Measurements from ENCODE around the gene APOA1. TPM values are rescaled to one million over a fixed set of nuclear protein-coding genes. Genes with fewer than 3 reads are reported as not detected.

APOA1 gene
- total RNA-seq, 4 donors from 2014 or later = 0.50 to 1.4 TPM; not detected in 2

- WGBS = 100% methylated on average over 4 of the region's 4 CpGs
- no peaks in the 10 kb centered on the region for H3K27me3 ChIP-seq
- DNase-seq (ENCODE audit: extremely low spot score) = no peak
- H3K27ac ChIP-seq (replicated peaks in 1 of 4) = no peak overlapping the region
- intact Hi-C loops (cut with DNase I) = no loop called here
- H3K4me1 ChIP-seq = peaks cover 7 to 14% (median 10%) of the 10 kb centered on the region in 4 donors
- no peak overlapping the region for H3K4me3 ChIP-seq
- H3K36me3 ChIP-seq = peaks cover 58 to 88% (median 63%) of the 10 kb centered on the region in 4 donors
- no peak for TF ChIP-seq POLR2AphosphoS5 (IDR thresholded peaks at IDR 0.05)
- no peak for TF ChIP-seq CTCF (IDR thresholded peaks at IDR 0.05)
- TF ChIP-seq POLR2A (IDR thresholded peaks at IDR 0.05; ENCODE audit: low read depth) = no peak
- no peak for TF ChIP-seq EP300 (IDR thresholded peaks at IDR 0.05)
- no peaks in the 10 kb centered on the region for H3K9me3 ChIP-seq
Observed at GRCh38 chr11:116847612-116848011, 10.2 kb upstream of the APOA1 start.

GRCh38 chr11:116844722-116845121 is 7.3 kb upstream of the APOA1 start:
- intact Hi-C loops (cut with DNase I) = no loop called here
- no peak for DNase-seq (ENCODE audit: extremely low spot score)
- Histone ChIP-seq H3K4me1 (peaks cover 0 to 13% (median 0%) of the 10 kb centered on the region in 4 donors), H3K27ac (replicated peaks in 1 of 4) (no peak overlapping the region), H3K9me3 (no peaks in the 10 kb centered on the region), H3K36me3 (peaks cover 58 to 68% (median 61%) of the 10 kb centered on the region in 4 donors), H3K27me3 (no peaks in the 10 kb centered on the region), H3K4me3 (no peak overlapping the region)
- TF ChIP-seq EP300 (IDR thresholded peaks at IDR 0.05) = no peak
- no peak for TF ChIP-seq POLR2A (IDR thresholded peaks at IDR 0.05; ENCODE audit: low read depth)
- TF ChIP-seq POLR2AphosphoS5 (IDR thresholded peaks at IDR 0.05) = no peak
- TF ChIP-seq CTCF (IDR thresholded peaks at IDR 0.05) = no peak
- 87% methylated on average over 4 of the region's 4 CpGs for WGBS

- intact Hi-C loops (cut with DNase I) = no loop called here
- H3K36me3 ChIP-seq = peaks cover 51 to 58% (median 54%) of the 10 kb centered on the region in 4 donors
- H3K4me3 ChIP-seq = no peak overlapping the region
Observed at GRCh38 chr11:116843661-116844060, 6.2 kb upstream of the APOA1 start.

GRCh38 chr11:116842909-116843308 is 5.5 kb upstream of the APOA1 start:
- 73% methylated on average over 4 of the region's 4 CpGs for WGBS
- H3K4me3 ChIP-seq = no peak overlapping the region
- no peaks in the 10 kb centered on the region for H3K27me3 ChIP-seq
- no peaks in the 10 kb centered on the region for H3K9me3 ChIP-seq
- no peak for DNase-seq (ENCODE audit: extremely low spot score)
- no peak overlapping the region for H3K27ac ChIP-seq (replicated peaks in 1 of 4)
- intact Hi-C loops (cut with DNase I) = no loop called here
- H3K4me1 ChIP-seq = peaks cover 0 to 13% (median under 1%) of the 10 kb centered on the region in 4 donors
- TF ChIP-seq EP300 (IDR thresholded peaks at IDR 0.05) = no peak
- TF ChIP-seq POLR2A (IDR thresholded peaks at IDR 0.05; ENCODE audit: low read depth) = no peak
- no peak for TF ChIP-seq CTCF (IDR thresholded peaks at IDR 0.05)
- no peak for TF ChIP-seq POLR2AphosphoS5 (IDR thresholded peaks at IDR 0.05)
- H3K36me3 ChIP-seq = peaks cover 44 to 51% (median 47%) of the 10 kb centered on the region in 4 donors

More at GRCh38 chr11:116843661-116844060, 6.2 kb upstream of the APOA1 start:
- H3K27ac ChIP-seq (replicated peaks in 1 of 4) = no peak overlapping the region
- TF ChIP-seq CTCF (IDR thresholded peaks at IDR 0.05) (no peak), POLR2A (IDR thresholded peaks at IDR 0.05; ENCODE audit: low read depth) (no peak), POLR2AphosphoS5 (IDR thresholded peaks at IDR 0.05) (no peak), EP300 (IDR thresholded peaks at IDR 0.05) (no peak)
- no peak for DNase-seq (ENCODE audit: extremely low spot score)
- H3K27me3 ChIP-seq = no peaks in the 10 kb centered on the region
- H3K9me3 ChIP-seq = no peaks in the 10 kb centered on the region
- WGBS = 91% methylated on average over 9 of the region's 9 CpGs
- H3K4me1 ChIP-seq = peaks cover 0 to 13% (median 0%) of the 10 kb centered on the region in 4 donors

GRCh38 chr11:116842117-116842516 is 4.7 kb upstream of the APOA1 start:
- WGBS = 100% methylated on average over 4 of the region's 4 CpGs
- Histone ChIP-seq H3K36me3 (peaks cover 36 to 44% (median 39%) of the 10 kb centered on the region in 4 donors), H3K27me3 (no peaks in the 10 kb centered on the region), H3K27ac (replicated peaks in 1 of 4) (no peak overlapping the region), H3K4me3 (no peak overlapping the region), H3K4me1 (peaks cover 5 to 20% (median 7%) of the 10 kb centered on the region in 4 donors), H3K9me3 (no peaks in the 10 kb centered on the region)
- DNase-seq (ENCODE audit: extremely low spot score) = no peak
- intact Hi-C loops (cut with DNase I) = no loop called here
- TF ChIP-seq EP300 (IDR thresholded peaks at IDR 0.05) (no peak), POLR2A (IDR thresholded peaks at IDR 0.05; ENCODE audit: low read depth) (no peak), POLR2AphosphoS5 (IDR thresholded peaks at IDR 0.05) (no peak), CTCF (IDR thresholded peaks at IDR 0.05) (no peak)

All from esophagus muscularis mucosa (tissue), 4 donors.